Caco-2 (cell line): ENCODE measurements around the gene P4HA3. TPM values are rescaled to one million over a fixed set of nuclear protein-coding genes. Genes with fewer than 3 reads are reported as not detected.

Experiments used
- BruUV-seq: library from RNA; stranded (reverse); fragments of 400-500 nt; replicated peaks from 2 replicates; lab custom pipeline; 2021; lab: Mats Ljungman, UMichigan
- CTCF ChIA-PET: fragments of 300-600 bp; sonication (Branson Sonifier 250); formaldehyde crosslinking; loops from one replicate; lab custom pipeline; 2022; ENCODE audit warnings: antibody characterized with exemption; lab: Charles Lee
- POLR2A ChIA-PET: fragments of 300-600 bp; sonication (Branson Sonifier 250); formaldehyde crosslinking; loops from one replicate; lab custom pipeline; 2022; ENCODE audit warnings: antibody characterized with exemption; lab: Charles Lee
- DNase-seq, 2 experiments: peaks; one replicate each; pipeline versions ENCODE4 v3.0.0 to v3.0.0-alpha.2; 2020 to 2022
- H3K27me3 ChIP-seq: replicated peaks from 2 replicates; pipeline ENCODE4 v1.6.0; 2011; ENCODE audit warnings: low read length; ENCODE audit not compliant: control insufficient read depth, insufficient read depth
- H3K36me3 ChIP-seq: 2 replicates; pipeline ENCODE4 v1.5.1; 2011; ENCODE audit warnings: low read length; ENCODE audit not compliant: control insufficient read depth, insufficient read depth
- H3K4me1 ChIP-seq: fragments of 250-450 bp; sonication (Bioruptor Pico); 2 replicates; pipeline ENCODE4 v1.5.1; 2020; ENCODE audit warnings: mild to moderate bottlenecking
- H3K4me3 ChIP-seq: 2 replicates; pipeline ENCODE4 v1.5.1; 2011; ENCODE audit warnings: low read depth, mild to moderate bottlenecking, control low read depth, low read length
- H3K9me3 ChIP-seq: fragments of 250-450 bp; sonication (Bioruptor Pico); 2 replicates; pipeline ENCODE4 v1.5.1; 2020; ENCODE audit warnings: mild to moderate bottlenecking, moderate library complexity
- H3K27ac Mint-ChIP-seq: one replicate; pipeline ENCODE4 v1.8.0; 2022; ENCODE audit warnings: mixed read lengths; ENCODE audit not compliant: unreplicated experiment
- H3K27me3 Mint-ChIP-seq: one replicate; pipeline ENCODE4 v1.8.0; 2022; ENCODE audit warnings: mixed read lengths; ENCODE audit not compliant: insufficient read depth, unreplicated experiment
- H3K36me3 Mint-ChIP-seq: one replicate; pipeline ENCODE4 v1.8.0; 2022; ENCODE audit warnings: mild to moderate bottlenecking, mixed read lengths; ENCODE audit not compliant: insufficient read depth, unreplicated experiment
- H3K4me1 Mint-ChIP-seq: one replicate; pipeline ENCODE4 v1.8.0; 2022; ENCODE audit warnings: low read depth, mixed read lengths; ENCODE audit not compliant: unreplicated experiment
- H3K4me3 Mint-ChIP-seq: one replicate; pipeline ENCODE4 v1.8.0; 2022; ENCODE audit warnings: mild to moderate bottlenecking, moderate library complexity, mixed read lengths; ENCODE audit not compliant: unreplicated experiment
- H3K9me3 Mint-ChIP-seq: one replicate; pipeline ENCODE4 v1.8.0; 2022; ENCODE audit warnings: mixed read lengths; ENCODE audit not compliant: unreplicated experiment
- CTCF ChIP-seq, 2 experiments: fragments of 200-600 bp in 1 of 2; IDR thresholded peaks; 1 replicate in 1 of 2; 2 replicates in 1 of 2; pipeline versions ENCODE4 v1.5.1 to v1.8.0; 2011 to 2022; ENCODE audit warnings: antibody characterized with exemption in 1 of 2, control low read depth in 1 of 2, inconsistent platforms in 1 of 2, low read depth in 1 of 2, low read length in 1 of 2, mild to moderate bottlenecking in 1 of 2, moderate library complexity in 1 of 2; ENCODE audit not compliant: insufficient read depth in 1 of 2, severe bottlenecking in 1 of 2, unreplicated experiment in 1 of 2
- intact Hi-C: fragments of 100-400 bp; cut with micrococcal nuclease; formaldehyde crosslinking; loops from one replicate; pipeline ENCODE4 v1.10.0; 2022; ENCODE audit not compliant: unreplicated experiment
- total RNA-seq: library from RNA; stranded (reverse); gene quantifications from 2 replicates; pipeline ENCODE4 v1.2.3, GENCODE V29; 2022

Gene P4HA3
- total RNA-seq, 1 experiment from 2014 or later, result not detected

- Histone ChIP-seq H3K9me3 (no peaks in the 10 kb centered on the region), H3K4me3 (no peak overlapping the region), H3K27me3 (no peaks in the 10 kb centered on the region), H3K36me3 (no peaks in the 10 kb centered on the region), H3K4me1 (no peaks in the 10 kb centered on the region)
- no peaks in the 10 kb centered on the region for H3K9me3 Mint-ChIP-seq
- no peaks in the 10 kb centered on the region for H3K27me3 Mint-ChIP-seq
- no peak overlapping the region for H3K4me3 Mint-ChIP-seq
- DNase-seq, result no peak
- BruUV-seq, result no TSS peak
- no peaks in the 10 kb centered on the region for H3K36me3 Mint-ChIP-seq
- TF ChIP-seq CTCF (IDR thresholded peaks at IDR 0.05; ENCODE audit: insufficient read depth in 1 of 2, low read depth in 1 of 2, low read length in 1 of 2, severe bottlenecking in 1 of 2, unreplicated experiment in 1 of 2), result no peak
- POLR2A ChIA-PET, result no interaction called here
- no peak overlapping the region for H3K27ac Mint-ChIP-seq
- H3K4me1 Mint-ChIP-seq, result no peaks in the 10 kb centered on the region
- intact Hi-C loops, result no loop called here
- CTCF ChIA-PET, result no interaction called here
Observed at GRCh38 chr11:74330075-74330858, 18.8 kb upstream of the P4HA3 start.

- Mint-ChIP-seq H3K27me3 (no peaks in the 10 kb centered on the region), H3K4me3 (no peak overlapping the region), H3K36me3 (no peaks in the 10 kb centered on the region), H3K27ac (no peak overlapping the region), H3K4me1 (no peaks in the 10 kb centered on the region), H3K9me3 (no peaks in the 10 kb centered on the region)
- CTCF ChIA-PET, result interaction anchor here (0.7 to 1.1 kb wide), 3 partner anchors 62 to 244 kb away, joined by 3 to 11 read pairs (median 8); no protein-coding TSS in a partner anchor
- no peak for TF ChIP-seq CTCF (IDR thresholded peaks at IDR 0.05; ENCODE audit: insufficient read depth in 1 of 2, low read depth in 1 of 2, low read length in 1 of 2, severe bottlenecking in 1 of 2, unreplicated experiment in 1 of 2)
- Histone ChIP-seq H3K4me1 (no peaks in the 10 kb centered on the region), H3K4me3 (no peak overlapping the region), H3K27me3 (no peaks in the 10 kb centered on the region), H3K36me3 (no peaks in the 10 kb centered on the region), H3K9me3 (no peaks in the 10 kb centered on the region)
- POLR2A ChIA-PET, result no interaction called here
- intact Hi-C loops, result no loop called here
- no TSS peak for BruUV-seq
- DNase-seq, result no peak
Observed at GRCh38 chr11:74327076-74327475, 15.6 kb upstream of the P4HA3 start.

GRCh38 chr11:74326665-74327064 lies 15.2 kb upstream of the P4HA3 start:
- no peak overlapping the region for H3K27ac Mint-ChIP-seq
- ChIA-PET CTCF (interaction anchor here (0.7 to 1.1 kb wide), 3 partner anchors 63 to 244 kb away, joined by 3 to 11 read pairs (median 8); no protein-coding TSS in a partner anchor), POLR2A (no interaction called here)
- no peaks in the 10 kb centered on the region for H3K36me3 Mint-ChIP-seq
- H3K4me3 Mint-ChIP-seq, result no peak overlapping the region
- no peaks in the 10 kb centered on the region for H3K4me1 ChIP-seq
- DNase-seq, result no peak
- no peaks in the 10 kb centered on the region for H3K9me3 ChIP-seq
- BruUV-seq, result no TSS peak
- H3K4me3 ChIP-seq, result no peak overlapping the region
- TF ChIP-seq CTCF (IDR thresholded peaks at IDR 0.05; ENCODE audit: insufficient read depth in 1 of 2, low read depth in 1 of 2, low read length in 1 of 2, severe bottlenecking in 1 of 2, unreplicated experiment in 1 of 2), result no peak
- no peaks in the 10 kb centered on the region for H3K36me3 ChIP-seq
- H3K27me3 Mint-ChIP-seq, result no peaks in the 10 kb centered on the region
- intact Hi-C loops, result no loop called here
- H3K4me1 Mint-ChIP-seq, result no peaks in the 10 kb centered on the region
- H3K9me3 Mint-ChIP-seq, result no peaks in the 10 kb centered on the region
- no peaks in the 10 kb centered on the region for H3K27me3 ChIP-seq
